ENCODE measurements around the gene WDPCP.
"Not testable (repeated sequence)": the region's sequence is repeated elsewhere in the genome, so short reads cannot be mapped to it uniquely, and the experiment has no call there.

The WDPCP gene

GRCh38 chr2:63589148-63589958 is 1.1 kb upstream of the WDPCP start:
- FAIRE-seq = no peak

- no peak for FAIRE-seq
Measured at GRCh38 chr2:63587814-63588384, 378 bp downstream of the WDPCP start.

- peak; percentile 22 for FAIRE-seq
Measured at GRCh38 chr2:63582873-63583272, 5.4 kb downstream of the WDPCP start.

GRCh38 chr2:63581298-63581961 is 6.8 kb downstream of the WDPCP start:
- no peak for FAIRE-seq

GRCh38 chr2:63580651-63581297 is 7.5 kb downstream of the WDPCP start:
- FAIRE-seq = no peak

GRCh38 chr2:63578767-63579166 is 9.5 kb downstream of the WDPCP start:
- no peak for FAIRE-seq

- FAIRE-seq = no peak
Measured at GRCh38 chr2:63576546-63576945, 11.7 kb downstream of the WDPCP start.

GRCh38 chr2:63573726-63574345 is 14.4 kb downstream of the WDPCP start:
- FAIRE-seq = not testable (repeated sequence)

- not testable (repeated sequence) for FAIRE-seq
Measured at GRCh38 chr2:63573026-63573425, 15.3 kb downstream of the WDPCP start.

- FAIRE-seq = no peak
Measured at GRCh38 chr2:63572001-63572400, 16.3 kb downstream of the WDPCP start.

- FAIRE-seq = no peak
Measured at GRCh38 chr2:63571291-63571690, 17.0 kb downstream of the WDPCP start.

- no peak for FAIRE-seq
Measured at GRCh38 chr2:63569740-63570139, 18.5 kb downstream of the WDPCP start.

- no peak for FAIRE-seq
Measured at GRCh38 chr2:63562751-63563150, 25.5 kb downstream of the WDPCP start.

- not testable (repeated sequence) for FAIRE-seq
Measured at GRCh38 chr2:63558922-63559321, 29.4 kb downstream of the WDPCP start.

- not testable (repeated sequence) for FAIRE-seq
Measured at GRCh38 chr2:63557819-63558218, 30.5 kb downstream of the WDPCP start.

GRCh38 chr2:63555931-63556330 is 32.3 kb downstream of the WDPCP start:
- FAIRE-seq = no peak

GRCh38 chr2:63555299-63555698 is 33.0 kb downstream of the WDPCP start:
- FAIRE-seq = no peak

GRCh38 chr2:63553049-63553448 is 35.2 kb downstream of the WDPCP start:
- FAIRE-seq = no peak

- FAIRE-seq = no peak
Measured at GRCh38 chr2:63545023-63545422, 43.3 kb downstream of the WDPCP start.

- peak; percentile 95 for FAIRE-seq
Measured at GRCh38 chr2:63544017-63544627, 44.2 kb downstream of the WDPCP start.

GRCh38 chr2:63539416-63540162 is 48.7 kb downstream of the WDPCP start:
- FAIRE-seq = peak; percentile 73

GRCh38 chr2:63538390-63538789 is 49.9 kb downstream of the WDPCP start:
- FAIRE-seq = no peak

All from TTC549 (cell line).